ENCODE results near the gene SLC35C1.

SLC35C1 gene

GRCh38 chr11:45846974-45847910 lies 42.3 kb downstream of the SLC35C1 start, which contains the start of gene CRY2:
CRY2 (plus strand) TSS chr11:45847475; CDS start chr11:45847491, 16 bp downstream.
- peak; percentile 99 for DNase-seq

- peak in 1 of 2 experiments; percentile 72 for DNase-seq
Observed at GRCh38 chr11:45847911-45848316, 43.0 kb downstream of the SLC35C1 start.

- no peak for DNase-seq
Observed at GRCh38 chr11:45848654-45849081, 43.7 kb downstream of the SLC35C1 start.

GRCh38 chr11:45850446-45850845 lies 45.5 kb downstream of the SLC35C1 start:
- DNase-seq: no peak

GRCh38 chr11:45851228-45851627 lies 46.3 kb downstream of the SLC35C1 start:
- DNase-seq: no peak

GRCh38 chr11:45852018-45852711 lies 47.2 kb downstream of the SLC35C1 start:
- DNase-seq: no peak

- DNase-seq: no peak
Observed at GRCh38 chr11:45852712-45853101, 47.8 kb downstream of the SLC35C1 start.

- DNase-seq: no peak
Observed at GRCh38 chr11:45853332-45854219, 48.6 kb downstream of the SLC35C1 start.

GRCh38 chr11:45855308-45855707 lies 50.4 kb downstream of the SLC35C1 start:
- no peak for DNase-seq

GRCh38 chr11:45856044-45856468 lies 51.1 kb downstream of the SLC35C1 start:
- no peak for DNase-seq

- DNase-seq: no peak
Observed at GRCh38 chr11:45857961-45858474, 53.1 kb downstream of the SLC35C1 start.

GRCh38 chr11:45858751-45859398 lies 53.9 kb downstream of the SLC35C1 start:
- no peak for DNase-seq

GRCh38 chr11:45859661-45860140 lies 54.8 kb downstream of the SLC35C1 start:
- no peak for DNase-seq

GRCh38 chr11:45860348-45860747 lies 55.4 kb downstream of the SLC35C1 start:
- DNase-seq: no peak

- no peak for DNase-seq
Observed at GRCh38 chr11:45860764-45861510, 56.0 kb downstream of the SLC35C1 start.
